Measurements from ENCODE around the gene ATP6V1G3.
"Not testable (repeated sequence)": the region's sequence is repeated elsewhere in the genome, so short reads cannot be mapped to it uniquely, and the experiment has no call there.

- TF ChIP-seq CTCF (IDR thresholded peaks at IDR 0.05); POLR2A (IDR thresholded peaks at IDR 0.05); POLR2AphosphoS5 (IDR thresholded peaks at IDR 0.05; ENCODE audit: insufficient read depth in 1 of 2, low read depth in 1 of 2): not testable (repeated sequence)
Observed at GRCh38 chr1:198477354-198477753, 63.1 kb downstream of the ATP6V1G3 start.
